ENCODE measurements around the gene CNKSR2. TPM values are rescaled to one million over a fixed set of nuclear protein-coding genes. Genes with fewer than 3 reads are reported as not detected.

The CNKSR2 gene
- total RNA-seq, 1 donor from 2014 or later = not detected

- ATAC-seq = no peak
Observed at GRCh38 chrX:21678048-21678612, 303.9 kb downstream of the CNKSR2 start.

GRCh38 chrX:21683941-21684340 lies 309.7 kb downstream of the CNKSR2 start:
- no peak for ATAC-seq

GRCh38 chrX:21691512-21692018 lies 317.3 kb downstream of the CNKSR2 start:
- ATAC-seq = no peak

- ATAC-seq = no peak
Observed at GRCh38 chrX:21698272-21698671, 324.1 kb downstream of the CNKSR2 start.

GRCh38 chrX:21699136-21699535 lies 324.9 kb downstream of the CNKSR2 start:
- ATAC-seq = no peak

- ATAC-seq = no peak
Observed at GRCh38 chrX:21700275-21700674, 326.1 kb downstream of the CNKSR2 start.

GRCh38 chrX:21700967-21701366 lies 326.7 kb downstream of the CNKSR2 start:
- ATAC-seq = no peak

GRCh38 chrX:21702725-21703124 lies 328.5 kb downstream of the CNKSR2 start:
- no peak for ATAC-seq
